A673 (cell line): ENCODE measurements around the gene ERLEC1.

Source experiments
- CTCF ChIP-seq: fragments of 300-800, 200-600 bp; sonication (generic); conservative IDR thresholded peaks from 2 replicates; pipeline ENCODE4 v1.5.1; 2017; ENCODE audit warnings: low read depth, mild to moderate bottlenecking, antibody characterized with exemption, low read length, moderate library complexity, mixed read lengths
- EZH2 ChIP-seq: fragments of 200-600 bp; sonication (generic); IDR thresholded peaks from 2 replicates; pipeline ENCODE4 v1.6.1; 2017; ENCODE audit warnings: borderline replicate concordance, low read depth, mild to moderate bottlenecking, mixed read lengths, antibody characterized with exemption, low read length; ENCODE audit not compliant: poor library complexity, severe bottlenecking

GRCh38 chr2:53826587-53827397 lies 39.9 kb downstream of the ERLEC1 start:
- TF ChIP-seq EZH2, result no peak
- TF ChIP-seq CTCF, result no peak
